HG03571 (cell line): ENCODE data around the gene RILPL2.
"Not testable (repeated sequence)": the region's sequence is repeated elsewhere in the genome, so short reads cannot be mapped to it uniquely, and the experiment has no call there.

Source experiments
- ATAC-seq: cut with Tn5 transposase; IDR thresholded peaks from one replicate; pipeline ENCODE4 v1.9.1; 2021; ENCODE audit not compliant: unreplicated experiment

The RILPL2 gene

DNA sequence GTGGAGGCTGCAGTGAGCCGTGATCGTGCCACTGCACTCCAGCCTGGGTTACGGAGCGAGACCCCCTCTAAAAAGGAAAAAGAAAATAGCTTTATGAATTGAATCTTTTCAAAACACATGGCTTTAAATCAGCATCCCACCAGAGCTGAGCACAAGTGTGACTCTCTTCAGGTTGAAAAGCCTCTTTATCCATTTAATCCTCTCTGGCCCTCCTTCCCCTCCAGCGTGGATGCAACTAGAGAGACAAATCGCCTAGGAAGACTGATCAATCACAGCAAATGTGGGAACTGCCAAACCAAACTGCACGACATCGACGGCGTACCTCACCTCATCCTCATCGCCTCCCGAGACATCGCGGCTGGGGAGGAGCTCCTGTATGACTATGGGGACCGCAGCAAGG lies 29.2 kb downstream of the RILPL2 start:
- not testable (repeated sequence) for ATAC-seq

DNA sequence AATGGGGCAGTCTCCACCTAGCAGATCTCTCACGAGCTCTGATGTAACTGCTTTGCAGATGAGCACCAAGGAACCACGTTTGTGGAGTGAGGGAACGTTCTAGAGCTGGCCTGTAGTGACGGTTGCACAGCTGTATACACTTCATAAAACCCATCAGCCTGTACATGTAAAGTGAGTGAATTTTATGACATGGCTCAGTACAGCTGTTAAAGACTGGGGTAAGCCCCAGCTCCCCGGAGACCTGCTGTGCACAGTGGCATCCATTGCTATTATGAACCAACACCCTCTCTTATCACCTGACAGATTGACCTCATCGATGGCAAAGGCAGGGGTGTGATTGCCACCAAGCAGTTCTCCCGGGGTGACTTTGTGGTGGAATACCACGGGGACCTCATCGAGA lies 31.9 kb downstream of the RILPL2 start:
- no peak for ATAC-seq

DNA sequence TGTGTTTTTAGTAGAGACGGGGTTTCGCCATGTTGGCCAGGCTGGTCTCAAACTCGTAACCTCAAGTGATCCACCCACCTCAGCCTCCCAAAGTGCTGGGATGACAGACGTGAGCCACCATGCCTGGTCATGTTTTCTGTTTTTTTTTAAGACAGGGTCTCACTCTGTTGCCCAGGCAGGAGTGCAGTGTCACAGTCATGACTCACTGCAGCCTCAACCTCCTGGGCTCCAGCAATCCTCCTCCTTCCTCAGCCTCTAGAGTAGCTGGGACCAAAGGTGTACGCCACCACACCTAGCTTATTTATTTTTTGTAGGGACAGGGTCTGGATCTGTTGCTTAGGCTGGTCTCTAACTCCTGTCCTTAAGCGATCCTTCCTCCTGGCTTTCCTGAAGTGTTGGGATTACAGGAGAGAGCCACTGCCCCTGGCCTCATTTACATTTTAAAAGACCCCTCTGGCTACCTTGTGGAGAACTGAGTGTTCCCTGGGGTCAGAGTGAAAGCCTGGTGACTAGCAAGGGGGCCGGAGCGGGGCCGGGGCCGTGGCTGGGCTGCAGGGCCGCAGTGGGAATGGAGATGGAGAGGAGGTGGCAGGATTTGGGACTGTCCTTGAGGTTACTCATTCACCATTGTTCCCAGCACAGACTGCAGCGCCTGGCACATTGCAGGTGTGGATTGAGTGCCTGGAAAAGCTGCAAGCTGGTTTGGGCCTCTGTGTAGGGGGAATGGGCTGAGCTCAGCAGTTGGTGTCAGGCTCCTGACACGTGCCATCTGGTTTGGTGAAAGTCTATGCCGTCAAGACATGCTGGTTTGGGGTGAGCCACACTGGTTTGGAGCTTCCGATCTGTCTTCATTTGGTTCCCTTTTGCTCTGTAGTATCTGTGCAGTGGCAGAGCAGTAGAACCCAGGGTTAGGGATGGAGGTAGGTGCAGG lies 34.5 kb downstream of the RILPL2 start:
- ATAC-seq: no peak

DNA sequence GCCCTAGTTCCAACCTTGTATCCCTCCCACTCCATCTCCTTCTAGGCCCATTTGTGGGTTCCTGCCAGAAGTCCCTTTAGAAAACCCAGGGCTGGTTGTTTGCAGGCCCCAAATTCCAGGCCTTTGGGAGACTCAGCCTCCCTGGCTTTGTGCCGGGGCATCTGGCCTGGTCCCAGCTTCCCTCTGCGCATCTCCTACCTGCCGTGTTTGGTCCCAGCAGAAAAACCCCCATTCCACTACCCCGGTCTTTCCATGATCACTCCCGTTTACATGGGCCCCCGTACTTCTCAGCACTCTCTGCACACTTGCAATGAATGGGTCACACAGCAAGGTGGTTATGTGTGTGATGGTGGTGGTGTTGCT lies 37.2 kb downstream of the RILPL2 start:
- no peak for ATAC-seq

DNA sequence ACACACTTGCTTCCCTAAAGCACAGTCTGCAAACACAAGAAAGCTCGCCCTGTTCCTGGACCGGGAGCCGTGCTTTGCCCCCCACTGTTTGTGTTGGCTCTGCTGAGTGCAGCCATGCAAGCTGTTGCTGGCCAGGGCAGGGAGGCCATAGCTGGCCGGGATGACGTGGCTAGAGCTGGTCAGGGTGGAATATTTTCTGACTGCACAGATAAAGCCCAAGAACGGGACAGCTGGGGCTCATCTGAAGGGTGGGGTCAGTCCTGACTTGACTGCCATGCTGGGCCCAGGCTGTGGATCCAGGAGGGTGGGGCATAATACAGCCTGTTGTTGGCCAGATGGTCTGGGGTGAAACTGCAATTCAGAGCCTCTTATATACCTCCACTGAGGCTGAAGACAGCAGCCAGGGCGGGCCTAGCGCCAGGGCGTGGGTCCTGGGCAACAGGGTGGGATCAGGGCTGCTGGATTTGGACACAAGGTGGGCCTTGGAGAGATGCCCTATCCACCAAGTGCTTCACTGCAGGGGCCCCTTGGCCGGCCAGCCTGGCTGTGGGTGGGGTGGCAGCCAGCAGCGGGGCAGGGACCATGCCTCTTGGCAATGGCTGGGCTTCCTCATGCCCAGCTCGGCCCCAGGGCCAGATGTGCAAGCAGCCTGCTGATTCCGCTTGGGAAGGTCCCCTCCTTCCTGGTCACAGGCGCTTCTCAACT lies 37.8 kb downstream of the RILPL2 start:
- no peak for ATAC-seq

DNA sequence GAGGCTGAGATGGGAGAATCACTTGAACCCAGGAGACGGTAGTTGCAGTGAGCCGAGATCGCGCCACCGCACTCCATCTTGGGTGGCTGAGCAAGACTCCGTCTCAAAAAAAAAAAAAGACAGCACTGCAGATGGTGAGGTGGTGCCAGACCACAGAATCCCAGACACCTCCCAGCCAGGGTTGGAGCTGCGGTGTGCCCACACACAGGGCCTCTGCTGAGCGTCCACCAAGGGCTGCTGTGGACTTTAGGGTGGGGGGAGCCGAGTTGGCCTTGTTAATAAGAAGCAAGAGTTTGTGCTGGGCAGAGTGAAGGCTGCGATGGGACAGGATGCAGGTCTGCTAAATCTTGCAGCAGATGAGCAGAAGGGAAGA lies 38.3 kb downstream of the RILPL2 start:
- ATAC-seq: no peak

DNA sequence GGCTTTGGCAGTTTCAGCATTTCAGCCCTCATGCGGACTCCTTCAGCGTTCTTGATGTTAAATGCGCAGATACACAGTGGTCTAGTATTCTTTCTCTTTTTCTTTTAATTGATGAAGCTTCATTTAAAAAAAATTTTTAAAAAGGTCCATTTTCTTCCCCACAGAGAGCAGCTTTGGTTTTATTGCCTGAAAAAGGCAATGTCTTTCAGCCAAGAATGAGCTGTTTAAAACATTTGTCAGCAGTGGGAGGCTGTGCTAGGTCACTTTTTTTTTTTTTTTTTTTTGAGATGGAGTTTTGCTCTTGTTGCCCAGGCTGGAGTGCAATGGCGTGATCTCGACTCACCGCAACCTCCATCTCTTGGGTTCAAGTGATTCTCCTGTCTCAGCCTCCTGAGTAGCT lies 39.1 kb downstream of the RILPL2 start:
- no peak for ATAC-seq

DNA sequence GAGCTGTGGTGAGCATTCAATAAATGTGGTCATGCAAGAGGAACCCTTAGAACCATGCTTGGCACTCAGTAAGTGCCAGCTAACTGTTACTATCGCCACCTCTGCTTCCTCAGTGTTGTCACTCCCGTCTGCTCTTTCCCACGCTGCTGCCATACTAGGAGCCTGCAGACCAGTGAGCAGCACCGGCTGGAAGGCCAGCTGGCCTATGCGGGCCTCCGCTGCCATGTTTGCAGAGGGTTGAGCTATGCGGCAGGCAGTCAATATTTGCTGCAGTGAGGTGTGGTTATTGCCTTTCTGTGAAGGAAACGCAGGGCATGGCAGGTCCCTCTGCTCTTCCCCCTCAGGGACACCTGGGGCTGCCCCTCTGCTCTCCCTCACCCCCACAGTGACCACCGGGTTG lies 39.5 kb downstream of the RILPL2 start:
- no peak for ATAC-seq

DNA sequence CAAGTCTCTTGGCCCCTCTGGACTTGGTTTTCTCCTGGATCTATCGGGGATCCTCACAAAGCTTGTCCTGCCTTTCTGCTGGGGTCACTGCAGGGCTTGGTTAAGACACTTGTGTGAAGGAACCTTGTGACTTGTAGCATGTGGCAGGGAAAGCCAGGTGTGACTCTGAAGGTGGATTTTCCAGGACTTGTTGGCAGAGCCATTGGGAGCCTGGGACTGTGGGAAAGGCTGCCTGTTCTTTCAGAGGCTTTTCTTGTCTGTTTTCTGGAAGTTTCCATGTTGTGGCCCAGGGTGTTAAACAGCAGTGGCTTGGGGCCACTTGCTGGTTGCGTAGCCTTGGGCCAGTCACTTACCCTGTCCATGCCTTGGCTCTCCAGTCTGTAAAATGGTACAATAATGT lies 39.9 kb downstream of the RILPL2 start:
- no peak for ATAC-seq

DNA sequence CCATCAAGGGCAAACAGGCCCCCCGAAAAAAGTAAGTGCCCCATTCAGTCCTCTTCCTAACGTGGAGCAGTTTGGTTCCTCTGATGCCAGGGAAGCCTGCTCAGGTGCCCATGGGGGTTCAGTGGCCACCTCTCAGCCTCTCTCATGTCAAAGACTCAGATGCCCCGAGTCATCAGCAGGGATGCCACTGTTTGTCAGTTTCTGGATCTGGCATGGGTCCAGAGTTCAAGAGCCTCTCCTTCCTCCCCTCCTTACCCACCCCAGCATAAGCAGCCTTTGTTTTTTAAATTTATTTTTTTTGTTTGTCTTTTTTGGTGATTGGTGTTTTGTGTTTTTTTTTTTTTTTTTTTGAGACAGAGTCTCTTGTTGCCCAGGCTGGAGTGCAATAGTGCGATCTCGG lies 41.2 kb downstream of the RILPL2 start:
- ATAC-seq: no peak

DNA sequence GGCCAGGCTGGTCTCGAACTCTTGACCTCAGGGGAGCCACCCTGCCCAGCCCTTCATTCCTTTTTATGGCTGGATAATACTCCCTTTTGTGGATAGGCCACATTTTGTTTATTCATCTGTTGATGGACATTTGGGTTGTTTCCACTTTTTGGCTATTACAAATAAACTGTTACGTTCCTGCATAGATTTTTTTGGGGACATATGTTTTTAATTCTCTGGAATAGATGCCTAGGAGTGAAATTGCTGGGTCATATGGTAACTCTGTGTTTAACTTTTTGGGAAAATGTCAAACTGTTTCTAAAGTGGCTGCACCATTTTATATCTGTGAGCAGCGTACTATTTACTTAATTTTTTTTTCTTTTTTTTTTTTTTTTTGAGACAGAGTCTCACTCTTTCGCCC lies 42.7 kb downstream of the RILPL2 start:
- ATAC-seq: no peak

DNA sequence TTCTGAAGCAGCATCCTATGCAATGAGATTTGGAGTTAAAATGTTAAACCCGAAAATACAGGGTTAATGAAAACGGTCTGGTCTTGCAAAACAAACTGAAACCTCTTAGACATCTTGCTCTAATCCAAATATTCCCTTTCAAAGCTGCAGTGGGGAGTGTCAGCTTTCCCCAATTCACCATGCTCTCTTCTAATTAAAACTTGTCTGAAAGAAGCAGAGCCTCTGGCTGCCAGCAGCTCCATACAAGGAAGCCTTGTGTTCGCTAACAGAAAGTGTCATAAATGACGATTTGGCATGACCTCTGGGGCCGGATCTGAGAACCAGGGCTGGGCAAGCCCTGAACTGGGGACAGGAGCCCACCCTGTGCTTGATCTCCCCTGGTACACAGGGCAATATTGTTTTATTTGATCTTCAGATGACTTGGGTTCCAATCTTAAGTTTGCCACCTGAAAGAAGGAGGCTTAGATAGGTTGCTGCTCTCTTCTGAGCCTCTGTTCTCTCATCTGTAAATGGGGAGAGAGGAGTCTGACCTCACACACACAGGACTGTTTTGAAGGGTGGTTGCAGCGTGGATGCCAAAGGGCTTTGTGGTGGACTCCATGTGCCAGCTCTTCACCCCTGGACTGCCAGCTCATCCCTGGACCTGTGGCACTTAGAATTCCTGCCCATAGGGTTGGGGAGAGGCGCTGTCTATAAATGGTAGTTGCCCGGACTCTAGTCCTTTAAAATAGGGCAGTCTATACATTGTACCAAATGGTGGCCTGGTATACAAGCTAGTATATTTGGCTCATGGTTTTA lies 44.7 kb downstream of the RILPL2 start:
- no peak for ATAC-seq

DNA sequence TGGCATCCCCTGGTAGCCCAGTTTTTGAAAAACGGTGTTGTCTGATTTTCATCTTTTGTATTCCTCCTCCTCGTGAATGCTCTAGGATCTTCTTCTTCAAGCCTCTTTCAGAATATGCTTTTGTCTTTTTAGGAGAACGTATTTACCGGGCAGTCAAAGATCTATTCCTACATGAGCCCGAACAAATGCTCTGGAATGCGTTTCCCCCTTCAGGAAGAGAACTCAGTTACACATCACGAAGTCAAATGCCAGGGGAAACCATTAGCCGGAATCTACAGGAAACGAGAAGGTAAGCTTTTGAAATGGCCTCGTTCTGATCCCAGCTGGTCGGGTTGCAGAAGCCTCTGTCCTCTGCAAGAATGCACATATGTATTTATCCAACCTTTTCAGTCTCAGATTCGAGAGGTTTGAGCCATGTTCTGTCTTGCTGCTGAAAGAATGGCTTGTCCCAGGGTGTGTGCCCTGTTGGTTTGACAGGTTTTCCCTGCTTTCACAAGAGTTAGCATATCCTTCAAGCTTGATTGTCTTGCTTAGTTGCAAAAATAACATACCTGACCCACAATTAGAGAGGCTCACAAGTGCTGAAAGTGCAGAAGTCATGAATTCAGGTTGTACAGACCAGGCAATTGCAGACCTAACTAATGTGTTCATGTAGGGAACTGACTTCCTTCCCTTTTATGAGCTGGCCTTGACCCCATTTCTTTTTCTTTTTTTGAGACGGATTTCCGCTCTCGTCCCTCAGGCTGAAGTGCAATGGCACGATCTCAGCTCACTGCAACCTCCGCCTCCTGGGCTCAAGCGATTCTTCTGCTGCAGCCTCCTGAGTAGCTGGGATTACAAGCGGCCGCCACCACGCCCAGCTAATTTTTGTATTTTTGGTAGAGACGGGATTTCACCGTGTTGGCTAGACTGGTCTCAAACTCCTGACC lies 45.7 kb downstream of the RILPL2 start:
- ATAC-seq: no peak

DNA sequence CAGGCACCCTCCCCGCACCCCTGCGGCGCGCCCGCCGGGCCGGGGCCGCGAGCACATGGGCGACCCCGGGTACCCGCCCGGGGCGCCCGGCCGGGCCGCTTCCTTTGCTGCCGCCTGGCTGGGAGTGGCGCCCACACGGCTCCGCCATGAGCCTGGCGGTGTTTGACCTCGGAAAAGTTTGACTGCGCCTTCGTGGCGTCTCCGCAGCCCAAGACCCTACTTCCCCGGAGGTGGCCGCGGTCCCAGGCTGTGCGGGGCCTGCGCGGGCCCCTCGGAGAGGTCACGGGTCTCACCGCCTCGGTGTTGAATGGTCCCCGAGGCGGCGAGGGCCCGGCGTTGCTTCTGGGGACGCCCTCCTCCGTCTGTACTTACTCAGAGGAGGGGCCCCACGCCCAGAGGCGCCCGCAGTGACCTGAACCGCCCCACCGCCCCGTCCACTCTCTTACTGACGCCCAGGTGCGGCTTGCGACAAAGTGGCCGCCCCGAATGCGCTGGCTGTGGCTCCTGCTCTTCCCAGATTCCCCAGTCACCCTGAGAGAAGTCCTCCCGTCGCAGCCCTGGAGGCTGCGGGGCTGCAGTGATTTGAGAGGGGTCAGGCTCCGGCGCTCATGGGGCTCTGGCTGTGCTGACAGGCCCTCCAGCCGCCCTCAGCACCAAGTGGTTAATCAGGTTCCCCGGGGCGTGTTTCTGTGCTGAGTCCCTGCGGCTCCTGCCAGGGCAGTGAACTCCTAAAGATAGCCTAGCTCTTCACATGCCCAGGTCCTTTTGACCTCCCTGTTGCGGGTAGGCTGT lies 46.7 kb downstream of the RILPL2 start:
- no peak for ATAC-seq

DNA sequence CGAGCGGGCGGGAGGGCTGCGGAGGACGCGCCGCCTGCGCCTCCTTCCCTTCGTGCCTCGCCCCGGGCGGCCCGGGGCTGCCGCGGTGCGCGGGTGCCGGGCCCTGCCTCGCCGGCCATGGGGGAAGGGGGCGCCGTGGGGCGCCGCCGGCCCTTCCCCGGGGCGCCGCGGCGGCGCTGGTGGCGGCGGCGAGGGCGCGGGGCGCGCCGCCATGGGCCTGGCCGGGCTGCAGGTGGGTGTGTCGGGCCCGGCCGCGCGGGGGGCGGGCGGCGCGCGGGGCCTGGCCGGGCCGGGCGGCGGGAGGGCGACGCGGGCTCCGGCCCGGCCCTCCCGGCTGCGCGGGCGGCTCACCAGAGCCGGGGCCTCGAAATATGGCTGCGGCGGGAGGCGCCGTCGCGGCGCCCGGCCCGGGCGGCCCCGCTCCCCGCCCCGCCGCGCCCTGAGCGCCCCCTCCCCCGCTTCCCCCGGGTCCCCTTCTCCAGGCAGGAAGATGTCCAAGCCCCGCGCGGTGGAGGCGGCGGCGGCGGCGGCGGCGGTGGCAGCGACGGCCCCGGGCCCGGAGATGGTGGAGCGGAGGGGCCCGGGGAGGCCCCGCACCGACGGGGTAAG lies 47.4 kb downstream of the RILPL2 start:
- ATAC-seq: no peak

DNA sequence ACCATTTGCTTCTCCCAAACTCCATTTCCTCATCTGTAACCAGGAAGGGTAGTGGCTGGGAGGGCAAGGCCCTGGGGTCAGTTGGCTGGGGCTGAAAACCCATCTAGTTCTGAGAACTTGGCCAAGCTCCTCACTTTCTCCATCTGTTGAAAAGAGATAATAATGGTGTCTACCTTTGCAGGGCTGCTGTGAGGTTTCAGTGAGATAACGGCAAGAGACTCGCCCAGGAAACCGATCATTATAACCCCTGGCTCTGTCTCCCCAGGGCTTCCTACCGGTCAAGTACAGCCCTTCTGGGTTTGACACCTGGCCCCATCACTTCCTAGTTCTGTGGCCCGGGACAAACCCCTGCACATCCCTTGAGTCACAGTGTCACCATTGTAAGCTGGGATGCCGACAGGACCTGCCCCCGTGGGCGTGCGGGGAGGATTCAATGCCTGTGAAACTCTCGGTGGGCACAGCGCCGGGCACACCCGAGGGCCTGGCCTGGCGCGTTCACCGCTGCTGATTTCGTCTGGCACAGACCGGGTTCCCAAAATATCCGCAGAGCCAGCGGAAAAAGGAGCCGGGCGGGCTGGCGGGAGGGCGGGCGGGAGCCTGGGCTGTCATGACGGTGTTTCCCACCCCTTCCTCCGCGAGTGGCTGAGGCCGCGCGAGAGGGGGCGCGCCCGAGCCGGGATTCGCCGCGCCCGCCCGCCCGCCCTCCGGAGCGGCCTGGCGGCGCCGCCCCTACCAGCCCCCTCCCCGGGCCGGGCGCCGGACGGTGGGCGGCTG lies 48.1 kb downstream of the RILPL2 start:
- no peak for ATAC-seq

DNA sequence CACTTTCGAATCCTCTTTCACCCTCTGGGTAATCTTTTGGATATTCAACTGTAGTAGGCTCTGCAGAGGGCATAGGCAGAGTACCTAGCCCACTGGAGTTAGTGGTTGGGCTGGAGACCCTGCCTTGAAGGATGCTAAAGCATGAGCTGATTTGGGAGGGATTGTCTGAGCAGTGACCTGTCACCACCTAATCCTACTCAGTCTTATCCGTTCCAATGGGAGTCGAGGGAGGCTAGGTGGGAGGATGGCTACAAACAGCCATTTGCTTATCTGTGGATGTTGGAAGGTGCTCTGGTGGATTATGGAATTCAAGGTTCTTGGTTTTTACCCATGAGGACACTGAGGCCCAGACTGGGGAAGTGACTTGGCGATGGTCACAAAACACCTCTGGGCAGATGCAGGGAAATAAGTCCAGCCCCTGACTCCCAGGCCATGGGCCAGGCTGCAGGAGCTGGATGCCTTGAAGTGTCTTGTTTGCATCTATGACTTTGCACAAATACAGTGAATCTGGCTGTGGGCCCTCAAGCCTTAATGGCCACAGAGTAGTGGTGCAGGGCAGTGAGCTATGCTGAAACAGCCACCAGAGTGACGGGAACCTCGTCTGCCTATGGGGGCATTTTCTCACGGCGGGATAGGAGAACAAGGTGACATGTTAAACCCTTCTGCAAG lies 48.8 kb downstream of the RILPL2 start:
- no peak for ATAC-seq

DNA sequence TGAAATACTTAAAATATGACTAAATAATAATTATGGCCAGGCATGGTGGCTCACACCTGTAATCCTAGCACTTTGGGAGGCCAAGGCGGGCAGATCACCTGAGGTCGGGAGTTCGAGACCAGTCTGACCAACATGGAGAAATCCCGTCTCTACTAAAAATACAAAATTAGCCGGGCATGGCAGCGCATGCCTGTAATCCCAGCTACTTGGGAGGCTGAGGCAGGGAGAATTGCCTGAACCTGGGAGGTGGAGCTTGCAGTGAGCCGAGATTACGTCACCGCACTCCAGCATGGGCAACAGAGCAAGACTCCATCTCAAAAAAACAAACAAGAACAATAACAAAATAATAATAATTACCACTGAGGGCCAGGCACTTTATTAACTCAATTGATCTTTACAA lies 50.9 kb downstream of the RILPL2 start:
- ATAC-seq: not testable (repeated sequence)
